ENCODE data around the gene ERMN. TPM values are rescaled to one million over a fixed set of nuclear protein-coding genes. Genes with fewer than 3 reads are reported as not detected.

ERMN gene
- total and polyA plus RNA-seq, 4 donors, result 0.51 to 1.6 (median 0.62) TPM

DNA sequence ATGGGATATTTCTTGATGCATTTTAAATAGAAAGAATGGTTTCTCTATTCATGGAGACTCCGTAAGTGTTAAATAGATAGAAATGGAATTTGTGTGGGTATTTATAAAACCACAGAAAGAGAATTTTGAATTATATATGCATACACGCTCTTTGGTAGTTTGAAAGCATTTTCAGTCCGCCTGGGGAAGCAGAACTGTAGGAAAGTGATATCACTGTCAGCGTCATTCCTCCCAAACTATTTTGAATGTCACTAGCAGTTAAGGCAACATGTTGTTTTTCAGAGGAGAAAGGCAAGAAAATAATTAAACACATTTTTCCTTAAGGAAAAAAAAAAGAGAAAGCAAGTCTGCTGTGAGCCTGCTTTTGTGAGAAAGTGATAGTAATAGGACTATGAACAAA is 8.7 kb upstream of the ERMN start:
- H3K9me3 ChIP-seq (ENCODE audit: control insufficient read depth in 4 of 4, insufficient read depth in 3 of 4, low read length in 3 of 4), result no peaks in the 10 kb centered on the region
- TF ChIP-seq, protein P1, sequence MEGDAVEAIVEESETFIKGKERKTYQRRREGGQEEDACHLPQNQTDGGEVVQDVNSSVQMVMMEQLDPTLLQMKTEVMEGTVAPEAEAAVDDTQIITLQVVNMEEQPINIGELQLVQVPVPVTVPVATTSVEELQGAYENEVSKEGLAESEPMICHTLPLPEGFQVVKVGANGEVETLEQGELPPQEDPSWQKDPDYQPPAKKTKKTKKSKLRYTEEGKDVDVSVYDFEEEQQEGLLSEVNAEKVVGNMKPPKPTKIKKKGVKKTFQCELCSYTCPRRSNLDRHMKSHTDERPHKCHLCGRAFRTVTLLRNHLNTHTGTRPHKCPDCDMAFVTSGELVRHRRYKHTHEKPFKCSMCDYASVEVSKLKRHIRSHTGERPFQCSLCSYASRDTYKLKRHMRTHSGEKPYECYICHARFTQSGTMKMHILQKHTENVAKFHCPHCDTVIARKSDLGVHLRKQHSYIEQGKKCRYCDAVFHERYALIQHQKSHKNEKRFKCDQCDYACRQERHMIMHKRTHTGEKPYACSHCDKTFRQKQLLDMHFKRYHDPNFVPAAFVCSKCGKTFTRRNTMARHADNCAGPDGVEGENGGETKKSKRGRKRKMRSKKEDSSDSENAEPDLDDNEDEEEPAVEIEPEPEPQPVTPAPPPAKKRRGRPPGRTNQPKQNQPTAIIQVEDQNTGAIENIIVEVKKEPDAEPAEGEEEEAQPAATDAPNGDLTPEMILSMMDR (IDR thresholded peaks at IDR 0.05; ENCODE audit: control extremely low read depth, extremely low read depth), result no peak
- no peaks in the 10 kb centered on the region for H3K27me3 ChIP-seq (ENCODE audit: control insufficient read depth in 3 of 3, insufficient read depth in 3 of 3, low read length in 2 of 3)
- DNase-seq (no peak), ATAC-seq (ENCODE audit: insufficient read depth, low FRiP score) (no peak)
- H3K36me3 ChIP-seq (ENCODE audit: control insufficient read depth in 4 of 4, insufficient read depth in 4 of 4, low read length in 4 of 4), result no peaks in the 10 kb centered on the region
- H3K4me1 ChIP-seq (ENCODE audit: control insufficient read depth in 5 of 5, insufficient read depth in 5 of 5, low read length in 5 of 5), result peaks cover 0 to 4% (median 0%) of the 10 kb centered on the region in 5 donors
- WGBS, 2 donors, result 92 to 93% methylated on average over 4 of the region's 4 CpGs
- no peak overlapping the region for H3K4me3 ChIP-seq
- no peak overlapping the region for H3K9ac ChIP-seq (ENCODE audit: insufficient read depth in 1 of 2, low read length in 2 of 2)
- H3K27ac ChIP-seq (ENCODE audit: low read depth in 1 of 2, low read length in 1 of 2), result no peak overlapping the region

DNA sequence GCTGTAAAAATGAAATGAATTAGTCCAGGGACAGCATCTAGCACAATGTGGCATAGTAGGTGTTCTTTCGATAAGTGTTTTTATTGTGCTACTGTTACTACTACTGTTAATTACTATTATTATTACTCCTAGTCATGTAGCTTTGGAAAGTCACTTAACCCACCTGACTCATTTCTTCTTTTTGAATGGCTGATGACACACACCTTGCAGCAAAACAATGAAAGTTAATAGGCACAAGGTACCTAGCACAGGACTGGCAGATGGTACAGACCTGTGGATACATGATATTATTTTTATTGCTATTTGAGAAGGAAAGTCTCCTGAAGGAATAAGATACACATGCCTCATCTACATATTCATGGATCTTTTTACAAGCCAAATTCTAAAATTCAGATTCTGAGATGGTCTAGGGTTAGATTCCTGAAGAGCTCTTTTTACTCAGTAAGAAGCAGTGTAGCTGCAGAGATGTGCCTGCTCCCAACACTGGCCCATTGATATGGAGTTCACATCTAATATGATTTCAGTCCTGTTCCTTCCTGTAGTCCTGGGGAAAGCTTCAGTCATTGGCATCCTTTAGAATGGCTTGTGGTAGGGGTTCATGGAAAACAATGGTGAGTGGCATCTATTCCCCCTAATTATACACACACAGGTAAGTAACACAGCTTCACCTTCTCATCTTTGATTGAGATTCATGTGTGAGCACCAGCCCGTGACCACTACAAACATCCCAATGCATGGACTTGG is 7.9 kb upstream of the ERMN start:
- H3K4me1 ChIP-seq (ENCODE audit: control insufficient read depth in 5 of 5, insufficient read depth in 5 of 5, low read length in 5 of 5), result peaks cover 0 to 4% (median 0%) of the 10 kb centered on the region in 5 donors
- no peaks in the 10 kb centered on the region for H3K36me3 ChIP-seq (ENCODE audit: control insufficient read depth in 4 of 4, insufficient read depth in 4 of 4, low read length in 4 of 4)
- H3K4me3 ChIP-seq, result no peak overlapping the region
- ATAC-seq (ENCODE audit: insufficient read depth, low FRiP score) (no peak), DNase-seq (no peak)
- 93 to 96% methylated on average over 2 of the region's 2 CpGs for WGBS, 2 donors
- H3K27me3 ChIP-seq (ENCODE audit: control insufficient read depth in 3 of 3, insufficient read depth in 3 of 3, low read length in 2 of 3), result no peaks in the 10 kb centered on the region
- H3K27ac ChIP-seq (ENCODE audit: low read depth in 1 of 2, low read length in 1 of 2), result no peak overlapping the region
- H3K9me3 ChIP-seq (ENCODE audit: control insufficient read depth in 4 of 4, insufficient read depth in 3 of 4, low read length in 3 of 4), result no peaks in the 10 kb centered on the region
- no peak overlapping the region for H3K9ac ChIP-seq (ENCODE audit: insufficient read depth in 1 of 2, low read length in 2 of 2)
- TF ChIP-seq, protein P1 (IDR thresholded peaks at IDR 0.05; ENCODE audit: control extremely low read depth, extremely low read depth), result no peak

DNA sequence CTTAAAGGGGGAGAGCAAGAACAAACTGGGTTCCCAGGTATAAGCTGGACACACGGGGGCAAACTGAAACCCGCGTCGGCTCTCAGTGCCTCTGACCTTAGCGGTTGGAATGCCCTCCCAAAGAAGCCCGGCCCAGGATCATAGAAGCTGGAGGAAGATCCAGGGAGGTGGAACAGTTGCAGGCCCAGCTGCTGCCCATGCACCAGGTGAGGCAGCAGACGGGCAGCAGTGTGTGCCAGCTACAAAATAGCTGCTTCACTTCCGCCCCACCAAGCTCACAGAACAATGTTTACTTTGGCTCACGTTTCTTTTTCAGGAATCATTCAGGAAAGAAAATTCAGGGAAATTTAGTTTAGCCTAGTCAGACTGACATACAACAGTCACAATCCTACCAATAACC is 3.9 kb upstream of the ERMN start:
- Histone ChIP-seq H3K27me3 (ENCODE audit: control insufficient read depth in 3 of 3, insufficient read depth in 3 of 3, low read length in 2 of 3) (no peaks in the 10 kb centered on the region), H3K9me3 (ENCODE audit: control insufficient read depth in 4 of 4, insufficient read depth in 3 of 4, low read length in 3 of 4) (no peaks in the 10 kb centered on the region)
- no peak for ATAC-seq (ENCODE audit: insufficient read depth, low FRiP score)

More for the DNA sequence above, 3.9 kb upstream of the ERMN start:
- H3K4me1 ChIP-seq (ENCODE audit: control insufficient read depth in 5 of 5, insufficient read depth in 5 of 5, low read length in 5 of 5), result peaks cover 0 to 11% (median 4%) of the 10 kb centered on the region in 5 donors
- DNase-seq, result peak in 1 of 3 donors; percentile 25
- H3K27ac ChIP-seq (ENCODE audit: low read depth in 1 of 2, low read length in 1 of 2), result no peak overlapping the region
- TF ChIP-seq, protein P1 (IDR thresholded peaks at IDR 0.05; ENCODE audit: control extremely low read depth, extremely low read depth), result no peak
- WGBS, 2 donors, result 76 to 89% methylated on average over 9 of the region's 9 CpGs
- H3K4me3 ChIP-seq, result no peak overlapping the region
- H3K9ac ChIP-seq (ENCODE audit: insufficient read depth in 1 of 2, low read length in 2 of 2), result no peak overlapping the region
- no peaks in the 10 kb centered on the region for H3K36me3 ChIP-seq (ENCODE audit: control insufficient read depth in 4 of 4, insufficient read depth in 4 of 4, low read length in 4 of 4)

Data from lung (tissue), 12 donors.